ENCODE data around the gene FNIP2.

- TF ChIP-seq EZH2 (IDR thresholded peaks at IDR 0.05; ENCODE audit: borderline replicate concordance, low read length): no peak
- TF ChIP-seq CTCF (conservative IDR thresholded peaks at IDR 0.05 in 1 of 2, IDR thresholded peaks at IDR 0.05 in 1 of 2; ENCODE audit: extremely low read depth in 1 of 2, insufficient read depth in 1 of 2, low read depth in 1 of 2, low read length in 2 of 2): no peak
Observed at GRCh38 chr4:158946825-158947224, 178.0 kb downstream of the FNIP2 start.

All from mammary epithelial cell (primary cell).